Measurements from ENCODE around the gene PPM1H.

The PPM1H gene

GRCh38 chr12:62640910-62641448, 294.0 kb downstream of the PPM1H start:
- no peaks in the 10 kb centered on the region for H3K27me3 ChIP-seq (ENCODE audit: control insufficient read depth in 1 of 2, insufficient read depth in 2 of 2, low read length in 2 of 2)
- H3K4me1 ChIP-seq (ENCODE audit: insufficient read depth, low read length) = no peaks in the 10 kb centered on the region
- no peak overlapping the region for H3K9ac ChIP-seq (ENCODE audit: low read length)
- no peak overlapping the region for H3K4me3 ChIP-seq (ENCODE audit: low read depth in 1 of 2, low read length in 2 of 2)
- H3K9me3 ChIP-seq (ENCODE audit: low read length) = no peaks in the 10 kb centered on the region
- H3K27ac ChIP-seq (ENCODE audit: low read depth, low read length) = no peak overlapping the region
- H3K36me3 ChIP-seq (ENCODE audit: insufficient read depth, low read length) = no peaks in the 10 kb centered on the region

GRCh38 chr12:62637679-62638078, 297.3 kb downstream of the PPM1H start:
- Histone ChIP-seq H3K4me3 (ENCODE audit: low read depth in 1 of 2, low read length in 2 of 2) (no peak overlapping the region), H3K4me1 (ENCODE audit: insufficient read depth, low read length) (peaks cover 8% of the 10 kb centered on the region), H3K36me3 (ENCODE audit: insufficient read depth, low read length) (no peaks in the 10 kb centered on the region), H3K9me3 (ENCODE audit: low read length) (no peaks in the 10 kb centered on the region), H3K27me3 (ENCODE audit: control insufficient read depth in 1 of 2, insufficient read depth in 2 of 2, low read length in 2 of 2) (no peaks in the 10 kb centered on the region), H3K27ac (ENCODE audit: low read depth, low read length) (no peak overlapping the region), H3K9ac (ENCODE audit: low read length) (no peak overlapping the region)

- no peaks in the 10 kb centered on the region for H3K9me3 ChIP-seq (ENCODE audit: low read length)
- no peak overlapping the region for H3K9ac ChIP-seq (ENCODE audit: low read length)
- peaks cover 18% of the 10 kb centered on the region for H3K4me1 ChIP-seq (ENCODE audit: insufficient read depth, low read length)
- no peak overlapping the region for H3K27ac ChIP-seq (ENCODE audit: low read depth, low read length)
- no peak overlapping the region for H3K4me3 ChIP-seq (ENCODE audit: low read depth in 1 of 2, low read length in 2 of 2)
- no peaks in the 10 kb centered on the region for H3K27me3 ChIP-seq (ENCODE audit: control insufficient read depth in 1 of 2, insufficient read depth in 2 of 2, low read length in 2 of 2)
- no peaks in the 10 kb centered on the region for H3K36me3 ChIP-seq (ENCODE audit: insufficient read depth, low read length)
Observed at GRCh38 chr12:62635649-62636048, 299.3 kb downstream of the PPM1H start.

- no peak overlapping the region for H3K9ac ChIP-seq (ENCODE audit: low read length)
- H3K27me3 ChIP-seq (ENCODE audit: control insufficient read depth in 1 of 2, insufficient read depth in 2 of 2, low read length in 2 of 2) = no peaks in the 10 kb centered on the region
- peak overlapping the region; percentile 65 to 66 for H3K4me3 ChIP-seq (ENCODE audit: low read depth in 1 of 2, low read length in 2 of 2)
- H3K36me3 ChIP-seq (ENCODE audit: insufficient read depth, low read length) = no peaks in the 10 kb centered on the region
- peak overlapping the region; percentile 43 for H3K27ac ChIP-seq (ENCODE audit: low read depth, low read length)
- H3K9me3 ChIP-seq (ENCODE audit: low read length) = no peaks in the 10 kb centered on the region
- peaks cover 18% of the 10 kb centered on the region for H3K4me1 ChIP-seq (ENCODE audit: insufficient read depth, low read length)
Observed at GRCh38 chr12:62632411-62632918, 302.5 kb downstream of the PPM1H start.

- H3K4me1 ChIP-seq (ENCODE audit: insufficient read depth, low read length) = peaks cover 18% of the 10 kb centered on the region
- H3K9me3 ChIP-seq (ENCODE audit: low read length) = no peaks in the 10 kb centered on the region
- no peaks in the 10 kb centered on the region for H3K27me3 ChIP-seq (ENCODE audit: control insufficient read depth in 1 of 2, insufficient read depth in 2 of 2, low read length in 2 of 2)
- peak overlapping the region; percentile 65 to 66 for H3K4me3 ChIP-seq (ENCODE audit: low read depth in 1 of 2, low read length in 2 of 2)
- H3K36me3 ChIP-seq (ENCODE audit: insufficient read depth, low read length) = no peaks in the 10 kb centered on the region
- H3K9ac ChIP-seq (ENCODE audit: low read length) = no peak overlapping the region
- peak overlapping the region; percentile 43 for H3K27ac ChIP-seq (ENCODE audit: low read depth, low read length)
Observed at GRCh38 chr12:62631471-62632410, 303.2 kb downstream of the PPM1H start.

GRCh38 chr12:62629971-62630739, 304.8 kb downstream of the PPM1H start:
- Histone ChIP-seq H3K4me3 (ENCODE audit: low read depth in 1 of 2, low read length in 2 of 2) (no peak overlapping the region), H3K27me3 (ENCODE audit: control insufficient read depth in 1 of 2, insufficient read depth in 2 of 2, low read length in 2 of 2) (no peaks in the 10 kb centered on the region), H3K27ac (ENCODE audit: low read depth, low read length) (no peak overlapping the region), H3K36me3 (ENCODE audit: insufficient read depth, low read length) (no peaks in the 10 kb centered on the region), H3K9ac (ENCODE audit: low read length) (no peak overlapping the region), H3K9me3 (ENCODE audit: low read length) (no peaks in the 10 kb centered on the region), H3K4me1 (ENCODE audit: insufficient read depth, low read length) (peaks cover 18% of the 10 kb centered on the region)

GRCh38 chr12:62629413-62629812, 305.5 kb downstream of the PPM1H start:
- Histone ChIP-seq H3K27ac (ENCODE audit: low read depth, low read length) (no peak overlapping the region), H3K4me1 (ENCODE audit: insufficient read depth, low read length) (peaks cover 18% of the 10 kb centered on the region), H3K9ac (ENCODE audit: low read length) (no peak overlapping the region), H3K9me3 (ENCODE audit: low read length) (no peaks in the 10 kb centered on the region), H3K36me3 (ENCODE audit: insufficient read depth, low read length) (no peaks in the 10 kb centered on the region), H3K27me3 (ENCODE audit: control insufficient read depth in 1 of 2, insufficient read depth in 2 of 2, low read length in 2 of 2) (no peaks in the 10 kb centered on the region), H3K4me3 (ENCODE audit: low read depth in 1 of 2, low read length in 2 of 2) (no peak overlapping the region)

GRCh38 chr12:62627181-62627580, 307.8 kb downstream of the PPM1H start:
- peaks cover 6% of the 10 kb centered on the region for H3K4me1 ChIP-seq (ENCODE audit: insufficient read depth, low read length)
- no peaks in the 10 kb centered on the region for H3K9me3 ChIP-seq (ENCODE audit: low read length)
- H3K36me3 ChIP-seq (ENCODE audit: insufficient read depth, low read length) = no peaks in the 10 kb centered on the region
- no peaks in the 10 kb centered on the region for H3K27me3 ChIP-seq (ENCODE audit: control insufficient read depth in 1 of 2, insufficient read depth in 2 of 2, low read length in 2 of 2)
- no peak overlapping the region for H3K4me3 ChIP-seq (ENCODE audit: low read depth in 1 of 2, low read length in 2 of 2)
- no peak overlapping the region for H3K27ac ChIP-seq (ENCODE audit: low read depth, low read length)
- H3K9ac ChIP-seq (ENCODE audit: low read length) = no peak overlapping the region

GRCh38 chr12:62625228-62625627, 309.7 kb downstream of the PPM1H start:
- Histone ChIP-seq H3K4me1 (ENCODE audit: insufficient read depth, low read length) (no peaks in the 10 kb centered on the region), H3K9me3 (ENCODE audit: low read length) (no peaks in the 10 kb centered on the region), H3K27ac (ENCODE audit: low read depth, low read length) (no peak overlapping the region), H3K9ac (ENCODE audit: low read length) (no peak overlapping the region), H3K27me3 (ENCODE audit: control insufficient read depth in 1 of 2, insufficient read depth in 2 of 2, low read length in 2 of 2) (no peaks in the 10 kb centered on the region), H3K4me3 (ENCODE audit: low read depth in 1 of 2, low read length in 2 of 2) (no peak overlapping the region), H3K36me3 (ENCODE audit: insufficient read depth, low read length) (no peaks in the 10 kb centered on the region)

GRCh38 chr12:62622177-62622576, 312.8 kb downstream of the PPM1H start:
- H3K9ac ChIP-seq (ENCODE audit: low read length) = no peak overlapping the region
- H3K27me3 ChIP-seq (ENCODE audit: control insufficient read depth in 1 of 2, insufficient read depth in 2 of 2, low read length in 2 of 2) = no peaks in the 10 kb centered on the region
- H3K36me3 ChIP-seq (ENCODE audit: insufficient read depth, low read length) = no peaks in the 10 kb centered on the region
- H3K4me3 ChIP-seq (ENCODE audit: low read depth in 1 of 2, low read length in 2 of 2) = no peak overlapping the region
- no peak overlapping the region for H3K27ac ChIP-seq (ENCODE audit: low read depth, low read length)
- H3K4me1 ChIP-seq (ENCODE audit: insufficient read depth, low read length) = no peaks in the 10 kb centered on the region
- H3K9me3 ChIP-seq (ENCODE audit: low read length) = no peaks in the 10 kb centered on the region

- Histone ChIP-seq H3K4me1 (ENCODE audit: insufficient read depth, low read length) (no peaks in the 10 kb centered on the region), H3K9ac (ENCODE audit: low read length) (no peak overlapping the region), H3K4me3 (ENCODE audit: low read depth in 1 of 2, low read length in 2 of 2) (no peak overlapping the region), H3K9me3 (ENCODE audit: low read length) (no peaks in the 10 kb centered on the region), H3K36me3 (ENCODE audit: insufficient read depth, low read length) (no peaks in the 10 kb centered on the region), H3K27me3 (ENCODE audit: control insufficient read depth in 1 of 2, insufficient read depth in 2 of 2, low read length in 2 of 2) (no peaks in the 10 kb centered on the region), H3K27ac (ENCODE audit: low read depth, low read length) (no peak overlapping the region)
Observed at GRCh38 chr12:62621101-62621638, 313.8 kb downstream of the PPM1H start.

Measured in muscle layer of colon (tissue), 2 donors.